ENCODE data around the gene AMBRA1. TPM values are rescaled to one million over a fixed set of nuclear protein-coding genes. Genes with fewer than 3 reads are reported as not detected.

AMBRA1 gene
- total RNA-seq, 6 experiments from 2014 or later: 23.2 to 25.9 (median 24.4) TPM

GRCh38 chr11:46402957-46403902 lies 190.6 kb downstream of the AMBRA1 start:
- H3K4me3 Mint-ChIP-seq: no peak overlapping the region
- peaks cover 1% of the 10 kb centered on the region for H3K27me3 Mint-ChIP-seq (ENCODE audit: insufficient read depth)
- H3K9me3 Mint-ChIP-seq: no peaks in the 10 kb centered on the region
- peaks cover 16% of the 10 kb centered on the region for H3K4me1 Mint-ChIP-seq (ENCODE audit: low read depth)
- TF ChIP-seq, protein P1, sequence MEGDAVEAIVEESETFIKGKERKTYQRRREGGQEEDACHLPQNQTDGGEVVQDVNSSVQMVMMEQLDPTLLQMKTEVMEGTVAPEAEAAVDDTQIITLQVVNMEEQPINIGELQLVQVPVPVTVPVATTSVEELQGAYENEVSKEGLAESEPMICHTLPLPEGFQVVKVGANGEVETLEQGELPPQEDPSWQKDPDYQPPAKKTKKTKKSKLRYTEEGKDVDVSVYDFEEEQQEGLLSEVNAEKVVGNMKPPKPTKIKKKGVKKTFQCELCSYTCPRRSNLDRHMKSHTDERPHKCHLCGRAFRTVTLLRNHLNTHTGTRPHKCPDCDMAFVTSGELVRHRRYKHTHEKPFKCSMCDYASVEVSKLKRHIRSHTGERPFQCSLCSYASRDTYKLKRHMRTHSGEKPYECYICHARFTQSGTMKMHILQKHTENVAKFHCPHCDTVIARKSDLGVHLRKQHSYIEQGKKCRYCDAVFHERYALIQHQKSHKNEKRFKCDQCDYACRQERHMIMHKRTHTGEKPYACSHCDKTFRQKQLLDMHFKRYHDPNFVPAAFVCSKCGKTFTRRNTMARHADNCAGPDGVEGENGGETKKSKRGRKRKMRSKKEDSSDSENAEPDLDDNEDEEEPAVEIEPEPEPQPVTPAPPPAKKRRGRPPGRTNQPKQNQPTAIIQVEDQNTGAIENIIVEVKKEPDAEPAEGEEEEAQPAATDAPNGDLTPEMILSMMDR (IDR thresholded peaks at IDR 0.05): no peak
- no peak for DNase-seq
- no peak overlapping the region for H3K27ac Mint-ChIP-seq
- 0 out of 2 replicates have a peak, but pooled peaks cover 13% of the 10 kb centered on the region for H3K36me3 Mint-ChIP-seq (ENCODE audit: low read depth)

- Mint-ChIP-seq H3K36me3 (ENCODE audit: low read depth) (peaks cover 17% of the 10 kb centered on the region), H3K27ac (no peak overlapping the region), H3K27me3 (ENCODE audit: insufficient read depth) (peaks cover 9% of the 10 kb centered on the region), H3K9me3 (no peaks in the 10 kb centered on the region), H3K4me3 (no peak overlapping the region), H3K4me1 (ENCODE audit: low read depth) (peaks cover 5% of the 10 kb centered on the region)
- TF ChIP-seq, protein P1 (IDR thresholded peaks at IDR 0.05): no peak
- DNase-seq: no peak
Observed at GRCh38 chr11:46397526-46397925, 196.3 kb downstream of the AMBRA1 start.

DNA sequence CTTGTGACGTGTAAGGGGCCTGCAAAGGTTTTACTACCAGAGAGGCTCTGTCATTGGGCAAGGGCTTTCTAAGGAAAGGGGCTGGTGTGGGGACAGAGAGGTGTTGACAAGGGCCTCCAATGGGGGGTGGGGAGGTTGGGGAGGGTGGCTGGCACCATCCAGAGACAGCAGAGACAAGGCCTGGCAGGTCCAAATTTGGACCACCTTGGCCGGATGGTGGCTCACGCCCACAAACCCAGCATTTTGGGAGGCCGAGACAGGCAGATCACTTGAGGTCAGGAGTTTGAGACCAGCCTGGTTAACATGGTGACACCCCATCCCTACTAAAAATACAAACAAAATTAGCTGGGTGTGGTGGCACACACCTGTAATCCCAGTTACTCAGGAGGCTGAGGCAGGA lies 200.1 kb downstream of the AMBRA1 start:
- no peaks in the 10 kb centered on the region for H3K9me3 Mint-ChIP-seq
- TF ChIP-seq, protein P1 (IDR thresholded peaks at IDR 0.05): no peak
- H3K4me1 Mint-ChIP-seq (ENCODE audit: low read depth): peaks cover 10% of the 10 kb centered on the region
- H3K27me3 Mint-ChIP-seq (ENCODE audit: insufficient read depth): peaks cover 16% of the 10 kb centered on the region
- no peak overlapping the region for H3K27ac Mint-ChIP-seq
- no peak for DNase-seq
- no peak overlapping the region for H3K4me3 Mint-ChIP-seq
- H3K36me3 Mint-ChIP-seq (ENCODE audit: low read depth): peaks cover 17% of the 10 kb centered on the region

DNA sequence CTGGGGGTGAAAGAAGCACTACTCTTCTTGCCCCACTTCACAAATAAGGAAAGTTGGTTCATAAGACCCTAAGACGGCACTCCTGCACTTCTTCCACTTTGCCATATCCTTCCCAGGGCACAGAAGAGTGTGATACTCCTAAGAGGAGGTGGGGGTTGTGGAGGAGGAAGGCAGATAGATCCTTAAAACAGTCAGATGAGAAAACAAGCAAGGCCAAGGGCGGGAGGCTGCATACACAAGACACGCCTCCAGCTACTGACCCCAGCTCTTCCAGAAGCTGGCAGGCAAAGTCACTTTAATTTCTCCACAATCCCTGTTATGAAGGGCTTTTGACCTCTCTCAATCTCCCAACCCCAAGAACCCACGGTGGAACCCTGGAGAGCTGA lies 200.6 kb downstream of the AMBRA1 start:
- Mint-ChIP-seq H3K4me1 (ENCODE audit: low read depth) (peaks cover 15% of the 10 kb centered on the region), H3K27ac (no peak overlapping the region), H3K4me3 (peak overlapping the region; percentile 64; the same call in 1 of the 2 replicates), H3K9me3 (no peaks in the 10 kb centered on the region), H3K27me3 (ENCODE audit: insufficient read depth) (peaks cover 20% of the 10 kb centered on the region), H3K36me3 (ENCODE audit: low read depth) (peaks cover 17% of the 10 kb centered on the region)
- TF ChIP-seq, protein P1 (IDR thresholded peaks at IDR 0.05): no peak
- no peak for DNase-seq

GRCh38 chr11:46392421-46393230 lies 201.2 kb downstream of the AMBRA1 start:
- H3K36me3 Mint-ChIP-seq (ENCODE audit: low read depth): peaks cover 14% of the 10 kb centered on the region
- TF ChIP-seq, protein P1 (IDR thresholded peaks at IDR 0.05): no peak
- H3K4me3 Mint-ChIP-seq: peak overlapping the region; percentile 64
- no peak overlapping the region for H3K27ac Mint-ChIP-seq
- peaks cover 19% of the 10 kb centered on the region for H3K4me1 Mint-ChIP-seq (ENCODE audit: low read depth)
- DNase-seq: peak; percentile 58
- H3K27me3 Mint-ChIP-seq (ENCODE audit: insufficient read depth): peaks cover 21% of the 10 kb centered on the region
- no peaks in the 10 kb centered on the region for H3K9me3 Mint-ChIP-seq

Measured in HFFc6 (cell line).